PFSK-1 (cell line): ENCODE measurements around the gene TENT5C.

ENCODE experiments used
- FOXP2 ChIP-seq: optimal IDR thresholded peaks from 2 replicates; pipeline ENCODE3; 2011; ENCODE audit warnings: borderline replicate concordance, control low read depth, inconsistent platforms; ENCODE audit not compliant: insufficient read depth; ENCODE audit errors: extremely low read length, extremely low read depth
- POLR2AphosphoS5 ChIP-seq: IDR thresholded peaks from 2 replicates; pipeline ENCODE4 v1.6.1; 2012; ENCODE audit warnings: low read depth, mild to moderate bottlenecking, control low read depth, low read length, moderate library complexity
- SIN3A ChIP-seq: IDR thresholded peaks from 2 replicates; pipeline ENCODE4 v1.6.1; 2012; ENCODE audit warnings: mild to moderate bottlenecking, low read length, moderate library complexity, borderline replicate concordance; ENCODE audit not compliant: insufficient read depth
- TAF1 ChIP-seq: IDR thresholded peaks from 2 replicates; pipeline ENCODE4 v1.6.1; 2012; ENCODE audit warnings: low read length, control low read depth, borderline replicate concordance; ENCODE audit not compliant: insufficient read depth
- TF ChIP-seq, protein P1 (sequence below), 2 experiments: IDR thresholded peaks; 2 replicates each; pipeline versions ENCODE4 v1.6.1 to v1.8.0; 2011 to 2012; ENCODE audit warnings: low read depth in 2 of 2, low read length in 2 of 2, control low read depth in 1 of 2, inconsistent platforms in 1 of 2, mild to moderate bottlenecking in 1 of 2, moderate library complexity in 1 of 2; ENCODE audit not compliant: insufficient read depth in 1 of 2

The TENT5C gene

DNA sequence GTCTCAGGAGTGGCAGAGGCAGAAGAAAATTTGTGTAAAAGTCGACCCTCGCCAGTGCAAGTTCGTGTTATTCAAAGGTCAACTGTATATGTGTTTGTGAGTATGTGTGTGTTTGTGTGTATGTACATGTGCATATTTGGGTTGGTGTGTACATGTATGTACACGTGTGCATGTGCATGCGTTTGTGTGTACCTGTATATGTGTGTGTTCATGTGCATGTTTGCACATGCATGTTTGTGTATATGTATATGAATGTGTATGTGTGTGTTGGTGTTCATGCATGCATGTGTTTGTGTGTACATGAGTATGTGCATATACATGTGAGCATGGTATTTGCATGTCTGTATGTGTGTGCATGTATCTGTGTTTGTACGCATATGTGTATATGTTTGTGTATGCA is 21.7 kb upstream of the TENT5C start:
- TF ChIP-seq SIN3A, result no peak
- TF ChIP-seq, protein P1, sequence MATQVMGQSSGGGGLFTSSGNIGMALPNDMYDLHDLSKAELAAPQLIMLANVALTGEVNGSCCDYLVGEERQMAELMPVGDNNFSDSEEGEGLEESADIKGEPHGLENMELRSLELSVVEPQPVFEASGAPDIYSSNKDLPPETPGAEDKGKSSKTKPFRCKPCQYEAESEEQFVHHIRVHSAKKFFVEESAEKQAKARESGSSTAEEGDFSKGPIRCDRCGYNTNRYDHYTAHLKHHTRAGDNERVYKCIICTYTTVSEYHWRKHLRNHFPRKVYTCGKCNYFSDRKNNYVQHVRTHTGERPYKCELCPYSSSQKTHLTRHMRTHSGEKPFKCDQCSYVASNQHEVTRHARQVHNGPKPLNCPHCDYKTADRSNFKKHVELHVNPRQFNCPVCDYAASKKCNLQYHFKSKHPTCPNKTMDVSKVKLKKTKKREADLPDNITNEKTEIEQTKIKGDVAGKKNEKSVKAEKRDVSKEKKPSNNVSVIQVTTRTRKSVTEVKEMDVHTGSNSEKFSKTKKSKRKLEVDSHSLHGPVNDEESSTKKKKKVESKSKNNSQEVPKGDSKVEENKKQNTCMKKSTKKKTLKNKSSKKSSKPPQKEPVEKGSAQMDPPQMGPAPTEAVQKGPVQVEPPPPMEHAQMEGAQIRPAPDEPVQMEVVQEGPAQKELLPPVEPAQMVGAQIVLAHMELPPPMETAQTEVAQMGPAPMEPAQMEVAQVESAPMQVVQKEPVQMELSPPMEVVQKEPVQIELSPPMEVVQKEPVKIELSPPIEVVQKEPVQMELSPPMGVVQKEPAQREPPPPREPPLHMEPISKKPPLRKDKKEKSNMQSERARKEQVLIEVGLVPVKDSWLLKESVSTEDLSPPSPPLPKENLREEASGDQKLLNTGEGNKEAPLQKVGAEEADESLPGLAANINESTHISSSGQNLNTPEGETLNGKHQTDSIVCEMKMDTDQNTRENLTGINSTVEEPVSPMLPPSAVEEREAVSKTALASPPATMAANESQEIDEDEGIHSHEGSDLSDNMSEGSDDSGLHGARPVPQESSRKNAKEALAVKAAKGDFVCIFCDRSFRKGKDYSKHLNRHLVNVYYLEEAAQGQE (IDR thresholded peaks at IDR 0.05; ENCODE audit: insufficient read depth in 1 of 2, low read depth in 2 of 2, low read length in 2 of 2), result no peak
- TF ChIP-seq FOXP2, result no peak
- TF ChIP-seq POLR2AphosphoS5, result no peak
- TF ChIP-seq TAF1, result no peak

DNA sequence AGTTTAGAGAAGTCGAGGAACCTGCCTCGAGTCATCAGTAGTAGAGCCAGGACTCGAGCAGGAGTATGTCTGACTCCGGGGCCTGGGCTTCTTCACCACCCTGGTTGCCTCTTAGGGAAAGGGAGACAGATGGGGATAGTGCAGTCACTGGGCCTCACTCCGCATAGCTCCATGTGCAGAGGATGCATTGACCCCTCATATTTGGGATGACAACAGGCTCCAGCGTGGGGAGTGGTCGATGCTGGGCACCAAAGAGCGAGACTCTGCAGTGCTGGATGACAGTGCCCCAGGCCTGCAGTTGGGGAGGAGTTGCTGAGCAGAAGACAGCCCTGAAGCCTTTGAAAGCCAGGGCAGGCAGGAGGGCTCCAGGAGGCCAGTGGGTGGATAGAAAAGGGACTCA is 20.8 kb upstream of the TENT5C start:
- TF ChIP-seq TAF1 (no peak), SIN3A (no peak), FOXP2 (no peak), POLR2AphosphoS5 (no peak)
- TF ChIP-seq, protein P1 (IDR thresholded peaks at IDR 0.05; ENCODE audit: insufficient read depth in 1 of 2, low read depth in 2 of 2, low read length in 2 of 2), result no peak

DNA sequence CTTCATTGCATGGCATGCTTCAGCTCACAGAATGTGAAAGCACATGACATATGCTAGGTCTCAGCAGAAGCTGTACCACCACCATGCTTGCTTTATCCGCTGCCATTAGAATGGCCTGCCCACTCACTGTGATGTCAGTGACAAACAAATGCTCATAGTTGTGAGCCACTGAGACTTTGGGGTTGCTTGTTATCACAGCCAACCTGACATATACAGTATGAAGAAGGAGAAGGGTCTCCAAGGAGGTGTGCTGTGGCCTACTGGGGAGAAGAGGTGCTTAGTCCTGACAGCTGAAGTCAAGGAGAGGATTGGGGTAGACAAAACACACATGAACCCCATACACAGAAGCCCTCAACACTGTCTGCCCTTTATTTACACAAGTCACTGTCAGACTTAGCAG is 19.5 kb upstream of the TENT5C start:
- no peak for TF ChIP-seq SIN3A
- no peak for TF ChIP-seq FOXP2
- no peak for TF ChIP-seq POLR2AphosphoS5
- TF ChIP-seq, protein P1 (IDR thresholded peaks at IDR 0.05; ENCODE audit: insufficient read depth in 1 of 2, low read depth in 2 of 2, low read length in 2 of 2), result no peak
- TF ChIP-seq TAF1, result no peak

DNA sequence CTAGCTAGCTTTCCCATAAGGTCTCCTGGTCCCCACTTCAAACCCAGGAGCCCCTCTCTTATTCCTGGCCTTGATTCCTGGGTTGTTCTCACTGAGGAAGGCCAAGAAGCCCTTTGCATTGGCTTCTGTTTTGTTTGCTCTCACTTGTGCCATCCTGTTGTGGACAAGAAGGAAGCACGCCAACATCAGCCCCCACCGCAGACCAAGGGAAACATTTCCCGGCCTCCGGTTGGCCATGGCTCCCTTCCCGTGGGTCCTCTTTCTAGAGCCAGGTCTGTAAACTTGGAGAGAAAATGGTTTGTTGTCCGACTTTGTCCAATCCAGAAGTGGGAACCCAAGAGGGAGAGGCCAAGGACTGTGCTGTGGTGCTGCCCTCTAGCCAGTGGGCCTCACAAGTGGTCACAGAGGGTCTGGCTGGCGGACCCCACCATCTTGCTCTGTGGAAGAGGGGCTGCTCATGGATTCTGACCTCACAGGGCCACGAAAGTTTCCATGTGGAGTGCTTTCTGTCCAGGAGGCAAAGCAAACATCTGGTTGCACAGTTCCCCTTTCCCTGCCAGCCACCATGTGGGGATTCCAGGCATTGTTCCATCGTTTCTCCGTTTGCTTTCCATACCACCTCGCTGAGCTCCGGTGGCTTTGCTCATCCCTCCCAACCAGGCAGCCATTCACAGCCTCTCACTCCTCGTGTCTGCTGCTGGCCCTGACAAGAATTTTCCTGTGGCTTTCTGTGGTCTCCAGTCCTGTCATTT is 18.9 kb upstream of the TENT5C start:
- TF ChIP-seq POLR2AphosphoS5 (no peak), TAF1 (no peak), FOXP2 (no peak), SIN3A (no peak)
- TF ChIP-seq, protein P1 (IDR thresholded peaks at IDR 0.05; ENCODE audit: insufficient read depth in 1 of 2, low read depth in 2 of 2, low read length in 2 of 2), result no peak
